ENCODE results near the gene DTWD1. TPM values are rescaled to one million over a fixed set of nuclear protein-coding genes. Genes with fewer than 3 reads are reported as not detected.

The DTWD1 gene
- total and polyA plus RNA-seq, 10 of the 15 experiments (the other 5 are each of a cell fraction or from before 2014, with no cell fraction given), result 13.9 to 32.0 (median 19.3) TPM

- TF ChIP-seq IKZF1 (conservative IDR thresholded peaks at IDR 0.05) (peak; percentile 92), FOXM1 (IDR thresholded peaks at IDR 0.05; ENCODE audit: low read depth, low read length) (peak; percentile 48), NR2F1 (conservative IDR thresholded peaks at IDR 0.05) (peak; percentile 62), NFYA (IDR thresholded peaks at IDR 0.05; ENCODE audit: borderline replicate concordance, low read depth, low read length) (no peak), PML (IDR thresholded peaks at IDR 0.05; ENCODE audit: low read length) (peak; percentile 89), REST (IDR thresholded peaks at IDR 0.05; ENCODE audit: low read depth, low read length) (no peak), RFX5 (IDR thresholded peaks at IDR 0.05; ENCODE audit: low read depth, low read length) (peak; percentile 84), RELA (IDR thresholded peaks at IDR 0.05; ENCODE audit: borderline replicate concordance, partially characterized antibody) (peak; percentile 97), FOS (IDR thresholded peaks at IDR 0.05; ENCODE audit: borderline replicate concordance, extremely low read depth, insufficient read length) (no peak), POU2F2 (IDR thresholded peaks at IDR 0.05; ENCODE audit: borderline replicate concordance, low read depth, low read length) (peak; percentile 92), KLF5 (IDR thresholded peaks at IDR 0.05; ENCODE audit: partially characterized antibody) (peak; percentile 74), SPI1 (IDR thresholded peaks at IDR 0.05; ENCODE audit: borderline replicate concordance, insufficient read depth, low read depth, low read length) (peak; percentile 50; the same call in 1 of the 2 replicates), YBX1 (IDR thresholded peaks at IDR 0.05) (no peak)
- TF ChIP-seq, protein P1, sequence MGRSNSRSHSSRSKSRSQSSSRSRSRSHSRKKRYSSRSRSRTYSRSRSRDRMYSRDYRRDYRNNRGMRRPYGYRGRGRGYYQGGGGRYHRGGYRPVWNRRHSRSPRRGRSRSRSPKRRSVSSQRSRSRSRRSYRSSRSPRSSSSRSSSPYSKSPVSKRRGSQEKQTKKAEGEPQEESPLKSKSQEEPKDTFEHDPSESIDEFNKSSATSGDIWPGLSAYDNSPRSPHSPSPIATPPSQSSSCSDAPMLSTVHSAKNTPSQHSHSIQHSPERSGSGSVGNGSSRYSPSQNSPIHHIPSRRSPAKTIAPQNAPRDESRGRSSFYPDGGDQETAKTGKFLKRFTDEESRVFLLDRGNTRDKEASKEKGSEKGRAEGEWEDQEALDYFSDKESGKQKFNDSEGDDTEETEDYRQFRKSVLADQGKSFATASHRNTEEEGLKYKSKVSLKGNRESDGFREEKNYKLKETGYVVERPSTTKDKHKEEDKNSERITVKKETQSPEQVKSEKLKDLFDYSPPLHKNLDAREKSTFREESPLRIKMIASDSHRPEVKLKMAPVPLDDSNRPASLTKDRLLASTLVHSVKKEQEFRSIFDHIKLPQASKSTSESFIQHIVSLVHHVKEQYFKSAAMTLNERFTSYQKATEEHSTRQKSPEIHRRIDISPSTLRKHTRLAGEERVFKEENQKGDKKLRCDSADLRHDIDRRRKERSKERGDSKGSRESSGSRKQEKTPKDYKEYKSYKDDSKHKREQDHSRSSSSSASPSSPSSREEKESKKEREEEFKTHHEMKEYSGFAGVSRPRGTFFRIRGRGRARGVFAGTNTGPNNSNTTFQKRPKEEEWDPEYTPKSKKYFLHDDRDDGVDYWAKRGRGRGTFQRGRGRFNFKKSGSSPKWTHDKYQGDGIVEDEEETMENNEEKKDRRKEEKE (IDR thresholded peaks at IDR 0.05), result no peak
- TF ChIP-seq, protein P2, sequence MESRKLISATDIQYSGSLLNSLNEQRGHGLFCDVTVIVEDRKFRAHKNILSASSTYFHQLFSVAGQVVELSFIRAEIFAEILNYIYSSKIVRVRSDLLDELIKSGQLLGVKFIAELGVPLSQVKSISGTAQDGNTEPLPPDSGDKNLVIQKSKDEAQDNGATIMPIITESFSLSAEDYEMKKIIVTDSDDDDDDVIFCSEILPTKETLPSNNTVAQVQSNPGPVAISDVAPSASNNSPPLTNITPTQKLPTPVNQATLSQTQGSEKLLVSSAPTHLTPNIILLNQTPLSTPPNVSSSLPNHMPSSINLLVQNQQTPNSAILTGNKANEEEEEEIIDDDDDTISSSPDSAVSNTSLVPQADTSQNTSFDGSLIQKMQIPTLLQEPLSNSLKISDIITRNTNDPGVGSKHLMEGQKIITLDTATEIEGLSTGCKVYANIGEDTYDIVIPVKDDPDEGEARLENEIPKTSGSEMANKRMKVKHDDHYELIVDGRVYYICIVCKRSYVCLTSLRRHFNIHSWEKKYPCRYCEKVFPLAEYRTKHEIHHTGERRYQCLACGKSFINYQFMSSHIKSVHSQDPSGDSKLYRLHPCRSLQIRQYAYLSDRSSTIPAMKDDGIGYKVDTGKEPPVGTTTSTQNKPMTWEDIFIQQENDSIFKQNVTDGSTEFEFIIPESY (IDR thresholded peaks at IDR 0.05), result peak; percentile 54; the same call in 1 of the 2 replicates
- TF ChIP-seq, protein P3, sequence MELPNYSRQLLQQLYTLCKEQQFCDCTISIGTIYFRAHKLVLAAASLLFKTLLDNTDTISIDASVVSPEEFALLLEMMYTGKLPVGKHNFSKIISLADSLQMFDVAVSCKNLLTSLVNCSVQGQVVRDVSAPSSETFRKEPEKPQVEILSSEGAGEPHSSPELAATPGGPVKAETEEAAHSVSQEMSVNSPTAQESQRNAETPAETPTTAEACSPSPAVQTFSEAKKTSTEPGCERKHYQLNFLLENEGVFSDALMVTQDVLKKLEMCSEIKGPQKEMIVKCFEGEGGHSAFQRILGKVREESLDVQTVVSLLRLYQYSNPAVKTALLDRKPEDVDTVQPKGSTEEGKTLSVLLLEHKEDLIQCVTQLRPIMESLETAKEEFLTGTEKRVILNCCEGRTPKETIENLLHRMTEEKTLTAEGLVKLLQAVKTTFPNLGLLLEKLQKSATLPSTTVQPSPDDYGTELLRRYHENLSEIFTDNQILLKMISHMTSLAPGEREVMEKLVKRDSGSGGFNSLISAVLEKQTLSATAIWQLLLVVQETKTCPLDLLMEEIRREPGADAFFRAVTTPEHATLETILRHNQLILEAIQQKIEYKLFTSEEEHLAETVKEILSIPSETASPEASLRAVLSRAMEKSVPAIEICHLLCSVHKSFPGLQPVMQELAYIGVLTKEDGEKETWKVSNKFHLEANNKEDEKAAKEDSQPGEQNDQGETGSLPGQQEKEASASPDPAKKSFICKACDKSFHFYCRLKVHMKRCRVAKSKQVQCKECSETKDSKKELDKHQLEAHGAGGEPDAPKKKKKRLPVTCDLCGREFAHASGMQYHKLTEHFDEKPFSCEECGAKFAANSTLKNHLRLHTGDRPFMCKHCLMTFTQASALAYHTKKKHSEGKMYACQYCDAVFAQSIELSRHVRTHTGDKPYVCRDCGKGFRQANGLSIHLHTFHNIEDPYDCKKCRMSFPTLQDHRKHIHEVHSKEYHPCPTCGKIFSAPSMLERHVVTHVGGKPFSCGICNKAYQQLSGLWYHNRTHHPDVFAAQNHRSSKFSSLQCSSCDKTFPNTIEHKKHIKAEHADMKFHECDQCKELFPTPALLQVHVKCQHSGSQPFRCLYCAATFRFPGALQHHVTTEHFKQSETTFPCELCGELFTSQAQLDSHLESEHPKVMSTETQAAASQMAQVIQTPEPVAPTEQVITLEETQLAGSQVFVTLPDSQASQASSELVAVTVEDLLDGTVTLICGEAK (IDR thresholded peaks at IDR 0.05; ENCODE audit: borderline replicate concordance), result peak; percentile 96
Observed at GRCh38 chr15:49620658-49621368, at the start of gene DTWD1, which contains the start of gene FAM227B (continued).

Data from GM12878 (cell line).